Stimulated activated CD4-positive, alpha-beta T cell treated with anti-CD3 and anti-CD28 coated beads, Interleukin-4, amount 100 ng/mL, for 48 hours (primary cell): Measurements from ENCODE around the gene ATP8B3.

ENCODE experiments used
- DNase-seq, 2 donors: peaks; one replicate each; pipeline ENCODE4 v3.0.0-alpha.2; 2020; ENCODE audit warnings: low read depth in 2 of 2

Gene ATP8B3

DNA sequence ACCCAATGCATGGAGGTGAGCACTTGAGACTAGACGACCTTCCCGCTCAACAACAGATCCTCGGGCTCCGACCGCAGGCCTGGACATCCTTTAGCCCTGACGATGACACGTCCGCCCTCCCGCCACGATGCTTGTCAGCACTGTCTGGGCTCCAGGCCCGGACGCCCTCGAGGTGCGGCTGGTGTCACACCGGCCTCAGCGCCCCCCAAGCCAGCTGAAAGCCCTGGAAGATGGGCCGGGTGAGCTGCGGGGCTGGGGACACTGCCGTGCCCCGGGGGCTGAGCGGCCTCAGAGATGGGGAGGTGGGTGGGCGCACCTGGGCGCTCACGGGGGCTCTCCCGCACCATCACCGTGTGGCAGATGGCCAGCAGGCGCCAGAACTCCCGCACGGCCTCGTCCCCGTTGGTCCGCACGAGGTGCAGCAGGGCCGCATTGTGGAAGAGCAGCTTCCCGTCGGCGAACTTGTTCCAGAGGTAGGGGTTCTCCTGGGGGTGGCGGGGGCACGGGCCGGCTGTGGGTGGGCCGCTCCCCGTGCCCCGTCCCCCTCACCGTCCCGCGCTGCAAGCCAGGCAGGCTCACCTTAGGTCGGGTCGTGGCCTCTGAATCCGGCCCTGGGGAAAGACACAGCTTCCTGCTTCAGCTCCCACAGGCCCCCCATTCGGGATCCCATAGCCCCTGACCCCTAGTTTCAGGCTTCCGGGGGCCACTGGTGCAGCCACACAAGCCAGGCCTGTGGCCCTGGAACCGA is 15.5 kb downstream of the ATP8B3 start:
- no peak for DNase-seq

DNA sequence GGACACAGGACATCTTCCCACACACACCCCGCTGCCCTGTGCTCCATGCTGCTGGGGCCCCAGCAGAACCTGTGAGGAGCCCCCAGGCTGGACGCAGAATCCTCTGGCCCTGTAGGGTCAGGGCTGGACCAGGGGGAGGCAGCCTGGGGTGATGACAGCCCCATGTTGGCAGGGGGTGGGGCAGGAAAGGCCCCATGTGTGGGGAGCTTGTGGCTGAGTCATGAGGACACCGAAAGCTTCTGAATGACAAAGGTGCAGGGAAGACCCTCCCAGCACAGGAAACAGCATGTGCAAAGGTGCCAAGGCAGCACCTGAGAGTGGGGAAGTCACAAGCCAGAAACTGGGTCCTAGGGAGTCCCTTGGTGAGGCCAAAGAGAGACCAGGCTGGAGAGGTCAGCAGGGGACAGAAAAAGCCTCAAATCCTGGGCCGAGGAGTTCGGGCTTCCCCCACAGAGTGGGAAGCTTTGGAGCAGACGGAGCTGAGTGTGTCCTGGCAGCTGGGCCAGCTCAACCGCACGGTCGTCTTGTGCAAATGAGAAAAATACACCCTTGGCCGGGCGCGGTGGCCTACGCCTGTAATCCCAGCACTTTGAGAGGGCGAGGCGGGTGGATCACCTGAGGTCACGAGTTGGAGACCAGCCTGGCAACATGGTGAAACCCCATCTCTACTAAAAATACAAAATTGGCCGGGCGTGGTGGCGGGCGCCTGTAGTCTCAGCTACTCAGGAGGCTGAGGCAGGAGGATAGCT is 17.5 kb downstream of the ATP8B3 start:
- DNase-seq: no peak

DNA sequence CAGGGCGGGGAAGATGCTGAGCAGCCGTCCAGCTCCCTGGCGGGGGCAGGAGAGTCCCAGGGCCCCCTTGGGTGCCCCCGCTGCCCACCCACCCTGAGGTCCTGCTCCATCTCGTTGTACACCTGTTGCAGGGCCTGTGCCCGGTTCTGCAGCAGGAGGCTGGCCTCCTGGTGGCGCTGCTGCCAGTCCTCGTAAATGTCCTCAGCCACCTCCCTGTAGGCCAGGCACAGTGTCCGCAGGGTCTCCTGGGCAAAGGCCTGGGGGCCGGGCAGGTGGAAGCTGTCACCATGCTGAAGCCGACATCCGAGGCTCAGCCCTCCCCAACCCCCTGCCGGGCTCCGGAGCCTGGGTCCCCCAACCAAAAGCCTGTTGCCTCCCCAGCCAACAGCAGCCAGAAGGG is 20.2 kb downstream of the ATP8B3 start:
- no peak for DNase-seq

DNA sequence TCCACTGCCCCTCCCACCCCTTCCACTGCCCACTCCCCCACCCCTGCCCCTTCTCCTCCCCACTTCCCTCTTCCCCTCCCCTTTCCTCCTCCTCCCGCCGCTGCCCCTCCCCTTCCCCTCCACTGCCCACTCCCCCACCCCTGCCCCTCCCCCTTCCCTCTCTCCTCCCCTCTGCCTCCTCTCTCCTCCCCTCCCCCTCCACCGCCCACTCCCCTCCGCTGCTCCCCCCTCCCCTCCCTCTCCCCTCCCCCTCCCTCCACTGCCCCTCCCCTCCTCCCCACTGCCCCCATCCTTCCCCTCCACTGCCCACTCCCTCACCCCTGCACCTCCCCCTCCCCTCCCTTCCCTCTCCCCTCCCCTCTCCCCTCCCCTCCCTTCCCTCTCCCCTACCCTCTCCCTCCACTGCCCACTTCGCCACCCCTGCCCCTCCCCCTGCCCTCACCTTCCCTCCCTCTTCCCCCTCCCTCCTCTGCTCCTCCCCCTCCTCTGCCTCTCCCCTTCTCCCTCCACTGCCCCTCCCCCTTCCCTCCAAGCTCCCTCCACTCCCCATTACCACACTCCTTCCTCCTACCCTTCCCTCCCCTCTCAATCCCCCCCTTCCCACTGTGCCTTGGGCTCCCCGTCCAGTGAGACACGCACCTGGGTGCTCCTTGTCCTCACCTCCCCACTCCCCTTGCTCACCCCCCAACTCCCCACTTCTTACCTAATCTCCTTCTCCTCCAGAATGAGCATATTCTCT is 21.9 kb downstream of the ATP8B3 start:
- DNase-seq: no peak

DNA sequence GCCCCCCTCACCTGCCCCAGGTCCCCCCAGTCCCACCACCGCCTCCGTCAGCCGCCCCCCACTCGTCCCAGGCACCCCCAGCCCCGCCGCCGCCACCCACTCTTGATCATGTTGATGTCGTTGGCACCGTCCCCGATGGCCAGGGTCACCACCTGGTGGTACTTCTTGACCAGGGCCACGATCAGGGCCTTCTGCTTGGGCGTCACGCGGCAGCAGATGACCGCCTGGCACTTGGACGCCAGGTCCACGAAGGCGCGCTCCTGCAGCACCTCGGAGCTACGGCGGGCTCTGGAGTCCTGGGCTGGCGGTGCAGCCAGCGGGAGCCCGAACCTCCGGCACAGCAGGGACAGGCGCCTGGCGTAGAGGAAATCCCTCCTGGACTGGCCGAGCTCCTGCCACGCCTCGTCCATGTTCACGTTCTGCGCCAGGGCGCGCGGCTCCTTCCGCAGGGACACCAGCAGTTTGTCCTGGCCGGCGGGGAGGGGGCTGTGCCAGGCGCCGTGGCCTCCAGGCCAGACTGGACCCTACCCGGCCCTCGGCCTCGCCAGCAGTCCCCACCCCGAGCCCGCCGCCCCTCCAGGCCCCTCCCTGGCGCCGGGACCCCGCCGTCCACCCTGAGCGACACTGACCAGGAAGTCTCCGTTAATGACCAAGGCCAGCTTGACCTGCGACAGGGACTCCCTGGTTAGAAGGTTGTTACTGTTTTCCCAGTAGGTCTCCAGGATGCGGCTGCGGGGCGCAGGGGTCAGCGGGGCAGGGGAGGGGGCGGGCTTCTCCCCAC is 22.6 kb downstream of the ATP8B3 start:
- no peak for DNase-seq

DNA sequence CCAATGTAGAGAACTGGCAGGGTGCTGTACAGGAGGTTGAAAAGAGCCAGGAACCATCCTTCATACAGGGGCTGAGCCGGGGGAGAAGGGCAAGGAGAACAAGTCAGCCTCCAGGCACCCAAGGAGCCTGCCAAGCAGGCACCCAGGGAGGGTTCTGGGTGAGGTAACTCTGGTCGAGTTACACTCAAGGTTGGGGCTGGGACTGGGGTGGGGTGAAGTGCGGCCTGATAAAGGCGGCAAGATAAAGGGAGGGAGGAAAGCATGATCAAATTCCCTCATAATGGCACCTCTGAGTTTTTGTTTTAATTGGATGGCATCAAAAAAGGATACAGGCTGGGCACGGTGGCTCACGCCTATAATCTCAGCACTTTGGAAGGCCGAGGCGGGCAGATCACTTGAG is 25.0 kb downstream of the ATP8B3 start:
- no peak for DNase-seq

DNA sequence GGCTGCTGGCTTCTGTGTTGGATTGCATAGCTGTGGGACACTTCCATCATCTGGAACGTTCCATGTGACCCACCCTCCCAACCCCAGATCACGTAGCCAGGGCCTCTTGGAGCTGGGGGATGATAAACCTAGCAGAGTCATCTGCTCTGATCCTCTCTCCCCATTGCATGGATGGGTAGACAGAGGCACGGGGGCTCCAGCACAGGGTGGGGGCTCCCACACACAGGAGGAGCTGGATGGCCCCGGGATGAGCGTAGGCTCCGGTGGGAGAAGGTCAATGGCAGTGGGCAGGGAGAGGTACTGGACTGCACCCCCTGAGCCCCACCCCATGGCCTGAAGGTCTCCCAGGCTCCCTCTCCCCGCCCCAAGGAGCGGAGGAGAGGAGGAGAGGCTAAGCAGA is 25.4 kb downstream of the ATP8B3 start:
- DNase-seq: no peak

DNA sequence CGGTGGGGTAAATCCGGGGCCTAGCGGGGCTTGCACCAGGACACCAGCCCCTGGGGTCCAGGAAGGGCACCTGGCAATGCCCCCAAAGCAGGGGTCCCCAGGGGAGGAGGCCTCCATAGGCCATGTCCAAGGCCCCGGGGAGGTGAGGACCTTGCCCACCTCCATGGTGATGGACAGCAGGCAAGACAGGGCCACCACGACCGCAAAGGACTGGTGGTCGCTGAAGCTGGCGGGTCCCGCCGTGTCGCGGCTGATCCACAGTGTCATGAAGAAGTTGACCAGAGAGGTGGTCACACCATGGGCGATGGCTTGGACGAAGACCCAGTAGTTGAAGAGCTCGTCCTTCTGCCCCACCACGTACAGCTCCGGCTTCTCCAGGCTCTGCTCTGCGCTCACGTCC is 26.8 kb downstream of the ATP8B3 start:
- DNase-seq: no peak

DNA sequence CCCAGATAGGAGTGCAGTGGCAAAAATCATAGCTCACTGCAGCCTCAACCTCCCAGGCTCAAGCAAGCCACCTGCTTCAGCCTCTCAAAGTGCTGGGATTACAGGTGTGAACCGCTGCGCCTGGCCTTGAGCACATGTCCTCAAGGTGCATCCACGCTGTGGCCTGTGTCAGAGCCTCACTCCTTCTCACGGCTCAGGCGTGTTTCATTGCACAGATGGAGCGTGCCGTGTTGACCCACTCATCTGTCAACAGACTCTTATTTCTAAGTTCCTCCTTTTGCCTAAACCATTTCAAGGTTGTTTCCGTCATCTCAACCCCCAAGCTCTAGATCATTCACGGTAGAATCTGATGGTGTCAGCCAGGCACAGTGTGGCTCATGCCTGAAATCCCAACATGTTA is 28.2 kb downstream of the ATP8B3 start:
- DNase-seq: no peak

DNA sequence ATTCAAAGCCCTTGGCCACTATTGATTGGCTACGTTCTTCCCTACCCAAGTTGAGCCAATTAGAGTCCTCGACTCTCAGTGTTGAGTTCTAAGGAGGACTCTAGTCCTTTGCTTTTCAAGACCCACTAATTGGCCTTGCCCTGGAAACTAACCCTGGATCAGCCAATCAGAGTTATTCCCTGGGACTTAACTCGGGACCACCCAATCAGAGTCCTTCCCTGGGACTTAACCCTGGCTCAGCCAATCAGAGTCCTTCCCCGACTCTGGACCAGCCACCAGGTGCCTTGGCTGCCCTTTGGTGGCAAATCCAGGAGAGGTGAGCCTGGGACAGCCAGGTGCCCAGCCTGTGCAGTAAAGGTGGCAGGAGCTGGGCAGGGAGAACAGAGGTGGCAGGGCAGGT is 28.7 kb downstream of the ATP8B3 start:
- no peak for DNase-seq

DNA sequence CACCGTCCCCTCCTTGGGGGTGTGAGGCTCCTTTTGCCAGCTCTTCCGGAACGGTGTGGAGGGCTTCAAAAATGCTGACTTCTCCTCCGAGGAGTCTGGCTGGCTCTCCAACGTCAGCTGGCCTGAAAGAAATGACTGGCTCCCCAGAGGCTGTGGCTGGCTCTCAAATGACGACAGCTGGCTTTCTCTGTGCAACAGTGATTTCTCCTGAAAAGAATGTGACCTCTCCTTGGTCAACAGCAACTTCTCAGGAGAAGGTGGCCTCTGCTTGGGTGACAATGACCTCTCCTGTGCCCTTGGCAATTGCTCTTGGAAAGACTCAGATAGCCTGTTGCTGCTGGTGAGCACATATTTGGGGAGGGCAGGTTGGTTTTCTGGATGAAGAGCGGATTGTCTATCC is 29.6 kb downstream of the ATP8B3 start:
- DNase-seq: no peak

DNA sequence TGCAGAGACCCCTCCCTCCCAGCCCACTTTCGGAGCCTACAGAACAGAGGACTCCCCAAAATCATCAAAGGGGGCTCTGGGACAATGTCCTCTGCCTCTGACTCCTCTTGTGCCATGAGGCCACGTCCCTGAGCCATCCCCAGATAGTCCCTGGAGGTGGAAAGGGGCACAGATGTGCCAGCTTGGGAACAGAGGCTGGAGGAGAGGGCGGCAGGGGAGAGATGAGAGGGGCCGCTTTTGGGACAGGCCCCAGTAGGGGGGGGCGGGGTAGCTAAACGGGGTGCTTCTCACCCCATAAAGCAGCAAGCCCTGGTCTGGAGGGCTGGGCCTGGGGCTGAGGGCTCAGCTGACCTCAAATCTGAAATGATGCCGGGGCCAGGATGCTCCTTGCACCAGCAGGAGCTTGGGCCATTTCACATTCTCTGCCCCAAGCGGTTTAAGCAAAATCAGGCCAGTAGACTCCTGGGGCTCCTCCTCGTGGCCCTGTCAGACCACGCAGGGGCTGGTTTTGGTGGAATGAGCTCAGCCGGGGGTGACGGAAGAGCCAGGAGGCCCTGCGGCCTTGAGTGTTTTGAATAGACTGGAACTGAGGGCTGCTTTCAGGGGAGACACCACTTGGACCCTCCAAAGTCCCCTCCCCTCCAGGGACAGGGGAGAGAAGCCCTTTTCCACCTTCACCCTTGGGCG is 31.7 kb downstream of the ATP8B3 start:
- no peak for DNase-seq

DNA sequence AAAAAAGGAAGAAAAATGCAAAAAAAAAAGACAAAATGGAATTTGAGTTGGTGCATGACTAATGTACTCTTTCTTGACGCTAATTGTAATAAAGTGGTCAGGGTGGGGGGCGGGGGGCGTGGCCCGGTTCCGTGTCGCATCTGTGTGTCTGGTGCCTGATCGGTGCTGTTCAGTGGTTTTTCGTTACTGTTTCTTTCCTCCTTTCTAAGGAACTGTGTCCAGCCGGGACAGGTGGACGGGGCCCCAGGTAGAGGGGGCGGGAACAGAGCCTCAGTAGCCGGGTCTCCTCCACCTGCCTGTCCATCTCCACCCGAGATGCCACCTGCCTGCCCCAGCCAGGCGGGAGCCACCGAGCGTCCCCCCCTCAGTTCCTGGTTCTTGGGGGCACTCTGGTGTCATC is 32.5 kb downstream of the ATP8B3 start:
- no peak for DNase-seq

DNA sequence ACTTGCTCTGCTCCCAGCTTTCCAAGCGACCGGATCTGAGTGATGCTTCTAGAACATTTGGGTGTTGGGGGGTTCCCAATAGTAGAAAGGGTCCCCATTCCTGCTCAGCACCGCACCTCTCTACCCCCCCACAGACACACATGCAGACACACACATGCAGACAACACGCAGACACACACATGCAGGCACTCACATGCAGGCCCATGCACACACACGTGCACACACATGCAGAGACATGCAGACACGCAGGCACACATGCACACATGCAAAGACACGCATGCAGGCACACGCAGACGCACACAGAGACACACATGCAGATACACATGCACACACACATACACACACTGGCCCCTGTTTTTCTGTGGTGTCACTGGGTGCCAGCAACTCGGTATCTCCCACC is 34.9 kb downstream of the ATP8B3 start:
- no peak for DNase-seq

DNA sequence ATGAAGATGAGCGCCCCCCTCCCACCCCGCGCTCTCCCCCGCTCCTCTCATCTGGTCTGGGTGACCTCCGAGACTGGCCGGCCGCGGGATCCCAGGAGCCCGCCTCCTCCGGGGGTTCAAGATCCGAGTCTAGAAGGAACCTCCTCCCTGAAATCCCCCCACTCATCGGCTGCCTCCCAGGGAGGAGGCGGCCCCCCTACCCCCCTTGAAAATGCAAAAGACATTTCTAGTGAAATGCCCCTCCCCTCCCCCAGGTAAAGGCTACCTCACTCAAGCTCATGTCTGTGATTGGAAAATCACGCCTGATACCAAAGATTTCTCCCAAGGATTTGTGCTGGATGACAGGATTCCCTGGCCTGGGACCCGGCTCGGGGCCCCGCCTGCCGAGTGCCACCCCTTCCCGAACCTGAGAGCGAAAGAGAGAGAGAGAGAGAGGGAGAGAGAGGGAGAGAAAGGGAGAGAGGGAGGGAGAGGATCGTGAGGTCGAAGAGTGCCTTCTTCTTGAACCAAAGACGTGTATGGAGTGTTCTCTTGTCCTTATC is 35.4 kb downstream of the ATP8B3 start:
- no peak for DNase-seq

DNA sequence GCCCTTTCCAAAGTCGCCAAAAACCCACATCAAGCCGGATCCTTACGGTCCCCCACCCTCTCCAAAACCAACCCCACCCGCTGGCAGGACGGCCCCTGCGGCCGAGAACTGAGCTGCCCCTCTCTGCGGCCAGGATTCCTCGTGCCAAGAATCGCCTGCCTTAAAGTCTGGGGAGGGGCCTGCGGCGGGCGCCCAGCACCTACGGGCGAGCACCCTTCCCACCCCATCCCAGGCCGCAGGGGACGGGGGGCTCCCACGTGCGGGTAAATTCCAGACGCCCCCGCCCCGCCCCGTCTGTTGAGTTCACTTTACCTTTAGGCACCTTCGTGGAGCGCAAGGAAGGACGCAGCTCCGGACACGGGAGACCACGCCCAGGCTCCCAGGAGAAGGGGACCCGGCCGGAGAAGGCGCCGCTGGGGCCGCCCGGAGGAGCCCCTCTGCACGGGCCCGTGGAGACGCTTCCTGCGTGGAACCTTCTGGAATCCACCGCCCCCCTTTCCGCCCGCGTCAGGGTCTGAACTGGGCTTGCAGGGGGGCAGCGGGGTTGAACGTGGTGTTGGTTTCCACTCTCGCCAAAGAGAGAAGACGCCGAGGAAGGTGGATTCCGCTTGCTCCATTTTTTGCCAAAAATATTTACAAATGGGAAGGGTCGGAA is 36.0 kb downstream of the ATP8B3 start:
- no peak for DNase-seq

DNA sequence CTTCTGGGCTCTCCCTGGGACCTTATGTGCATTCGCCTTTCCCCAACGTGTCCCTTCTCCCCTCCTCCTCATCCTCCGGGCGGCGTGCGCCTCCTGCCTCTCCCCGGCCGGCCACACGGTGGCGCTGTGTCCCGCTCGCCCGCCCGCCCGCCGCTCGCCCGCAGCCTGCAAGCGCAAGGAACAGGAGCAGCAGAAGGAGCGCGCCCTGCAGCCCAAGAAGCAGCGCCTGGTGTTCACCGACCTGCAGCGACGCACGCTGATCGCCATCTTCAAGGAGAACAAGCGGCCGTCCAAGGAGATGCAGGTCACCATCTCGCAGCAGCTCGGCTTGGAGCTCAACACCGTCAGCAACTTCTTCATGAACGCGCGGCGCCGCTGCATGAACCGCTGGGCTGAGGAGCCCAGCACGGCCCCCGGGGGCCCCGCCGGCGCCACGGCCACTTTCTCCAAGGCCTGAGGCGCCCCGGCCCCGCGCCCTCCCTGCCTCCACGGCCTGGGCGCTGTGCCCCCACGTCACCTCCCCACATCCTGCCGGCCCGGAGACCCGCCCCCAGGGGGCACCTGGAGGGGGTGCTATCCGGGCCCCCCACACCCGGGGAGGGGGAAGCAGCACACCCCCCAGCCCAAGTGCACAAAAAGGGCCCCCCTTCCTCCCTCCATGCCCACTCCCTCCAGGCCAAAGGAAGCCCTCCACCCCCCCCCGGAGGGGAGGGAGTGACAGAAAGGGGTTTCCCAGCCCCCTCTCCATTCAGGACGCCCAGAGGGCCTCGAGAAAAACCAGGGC is 36.9 kb downstream of the ATP8B3 start:
- no peak for DNase-seq

DNA sequence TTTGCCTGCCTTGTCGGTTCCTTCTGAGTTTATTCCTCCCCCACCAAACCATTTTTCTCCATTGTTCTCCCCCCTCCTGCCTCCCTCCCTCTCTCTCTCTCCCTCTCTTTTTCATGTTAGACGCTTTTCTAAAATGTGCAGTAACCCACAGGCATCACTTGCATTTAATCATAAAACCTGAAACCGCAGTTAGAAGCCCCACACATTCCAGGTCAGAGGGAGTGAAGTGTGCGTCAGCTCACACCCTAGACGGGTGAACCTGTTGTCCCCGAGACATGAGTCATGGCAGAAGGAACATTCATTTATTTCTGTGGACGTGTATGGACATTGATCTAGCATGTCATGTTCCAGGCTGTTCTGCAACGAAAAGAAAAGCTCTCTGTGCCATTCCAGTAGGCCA is 38.9 kb downstream of the ATP8B3 start:
- DNase-seq: no peak

DNA sequence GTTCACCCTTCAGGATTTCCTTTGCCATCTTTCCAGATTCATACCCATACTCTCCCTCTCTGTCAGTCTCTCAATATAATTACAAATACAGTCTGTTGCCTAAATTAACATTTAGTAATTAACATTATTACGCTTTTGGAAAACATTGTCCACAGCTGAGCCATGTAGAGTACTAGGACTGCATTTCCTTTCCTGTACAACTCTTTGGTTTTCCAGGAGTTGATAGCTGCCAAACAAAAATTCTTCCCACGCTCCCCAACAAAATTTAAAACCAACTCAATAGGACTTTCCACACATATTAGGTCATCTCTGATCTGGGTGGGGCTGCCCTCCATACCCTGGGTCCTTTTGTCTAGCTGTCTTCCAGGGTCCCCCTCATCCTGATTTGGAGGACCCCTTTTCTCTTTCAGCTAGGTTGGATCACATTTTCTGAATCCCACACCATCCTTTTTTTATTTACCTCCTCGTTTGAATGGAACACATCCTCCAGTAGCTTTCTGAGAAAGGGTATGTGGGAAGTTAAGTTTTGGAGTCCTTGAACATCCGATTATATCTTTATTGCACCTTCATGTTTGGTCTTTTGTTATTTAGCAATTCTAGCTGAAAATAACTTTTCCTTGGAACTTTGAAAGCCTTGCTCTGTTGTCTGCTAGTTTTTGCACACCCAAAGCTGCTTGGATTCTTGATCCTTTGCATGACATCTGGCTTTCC is 41.1 kb downstream of the ATP8B3 start:
- DNase-seq: no peak
